ENCODE measurements around the gene VSNL1.

The VSNL1 gene

GRCh38 chr2:17584689-17585088 lies 44.2 kb downstream of the VSNL1 start:
- DNase-seq: no peak

- DNase-seq: no peak
Measured at GRCh38 chr2:17587469-17587868, 47.0 kb downstream of the VSNL1 start.

- no peak for DNase-seq
Measured at GRCh38 chr2:17588031-17588430, 47.5 kb downstream of the VSNL1 start.

GRCh38 chr2:17589406-17590035 lies 49.0 kb downstream of the VSNL1 start:
- no peak for DNase-seq

DNA sequence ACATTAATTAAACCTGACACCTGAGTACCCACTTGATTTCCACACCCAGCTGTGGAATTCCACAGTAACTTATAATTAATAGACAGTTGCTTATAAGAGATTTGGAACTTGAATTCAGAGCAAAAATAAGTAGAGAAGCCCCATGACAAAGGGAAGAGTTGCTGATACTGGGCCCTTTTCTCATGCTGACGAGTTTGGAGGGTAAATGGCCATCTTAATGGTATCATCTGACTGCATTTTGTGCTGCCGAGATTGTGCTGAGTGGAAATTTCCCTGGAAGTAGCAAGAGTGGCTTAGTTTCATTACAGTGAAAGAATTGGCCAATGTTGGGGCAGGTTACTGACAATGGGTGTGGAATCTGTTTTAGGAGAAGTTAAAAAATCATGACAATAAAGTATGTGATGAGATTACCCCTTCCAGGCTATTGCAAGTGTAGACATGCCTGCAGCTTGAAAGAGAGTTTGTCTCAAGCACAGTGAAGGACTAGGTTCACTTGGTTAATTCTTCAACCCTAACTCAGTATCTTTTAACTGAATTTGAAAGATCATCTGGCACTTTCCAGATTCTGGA lies 49.9 kb downstream of the VSNL1 start:
- no peak for DNase-seq

GRCh38 chr2:17591846-17592245 lies 51.4 kb downstream of the VSNL1 start:
- no peak for DNase-seq

DNA sequence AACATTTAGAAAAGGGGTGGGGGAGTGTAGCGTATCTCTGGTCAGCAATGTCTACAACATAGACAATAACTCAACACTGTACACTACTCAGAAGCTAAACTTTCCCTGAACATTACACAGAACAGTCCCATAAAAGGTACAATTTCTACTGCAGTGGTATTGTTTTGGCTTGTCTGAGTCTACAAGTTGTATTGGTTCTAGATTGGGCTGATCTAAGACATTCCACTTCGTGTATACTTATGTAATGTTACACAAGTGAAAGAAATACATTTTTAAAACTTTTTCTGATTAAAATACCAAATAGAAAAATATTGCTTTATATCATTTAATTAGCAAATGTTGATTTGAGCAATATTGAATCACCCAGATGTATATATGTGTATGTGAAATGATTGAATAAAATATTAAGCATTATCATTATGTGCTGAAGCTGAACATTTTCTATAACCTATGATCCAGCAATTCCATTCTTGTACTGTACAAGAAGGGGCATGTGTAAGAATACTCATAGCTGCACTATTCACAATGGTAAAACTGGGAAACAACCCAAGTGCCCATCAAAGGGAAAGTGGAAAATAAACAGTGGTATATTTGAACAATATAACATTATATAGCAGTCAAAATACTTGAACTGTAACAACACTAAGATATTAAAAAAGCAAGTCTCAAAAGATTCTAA lies 52.4 kb downstream of the VSNL1 start:
- DNase-seq: no peak

- no peak for DNase-seq
Measured at GRCh38 chr2:17593445-17593840, 52.9 kb downstream of the VSNL1 start.

GRCh38 chr2:17593841-17594491 lies 53.5 kb downstream of the VSNL1 start:
- DNase-seq: no peak

GRCh38 chr2:17594533-17595401 lies 54.3 kb downstream of the VSNL1 start:
- no peak for DNase-seq

- DNase-seq: no peak
Measured at GRCh38 chr2:17599617-17600016, 59.1 kb downstream of the VSNL1 start.

GRCh38 chr2:17600556-17601204 lies 60.2 kb downstream of the VSNL1 start:
- DNase-seq: no peak

- DNase-seq: no peak
Measured at GRCh38 chr2:17604050-17604449, 63.6 kb downstream of the VSNL1 start.

- no peak for DNase-seq
Measured at GRCh38 chr2:17605696-17606095, 65.2 kb downstream of the VSNL1 start.

GRCh38 chr2:17606851-17607250 lies 66.4 kb downstream of the VSNL1 start:
- no peak for DNase-seq

DNA sequence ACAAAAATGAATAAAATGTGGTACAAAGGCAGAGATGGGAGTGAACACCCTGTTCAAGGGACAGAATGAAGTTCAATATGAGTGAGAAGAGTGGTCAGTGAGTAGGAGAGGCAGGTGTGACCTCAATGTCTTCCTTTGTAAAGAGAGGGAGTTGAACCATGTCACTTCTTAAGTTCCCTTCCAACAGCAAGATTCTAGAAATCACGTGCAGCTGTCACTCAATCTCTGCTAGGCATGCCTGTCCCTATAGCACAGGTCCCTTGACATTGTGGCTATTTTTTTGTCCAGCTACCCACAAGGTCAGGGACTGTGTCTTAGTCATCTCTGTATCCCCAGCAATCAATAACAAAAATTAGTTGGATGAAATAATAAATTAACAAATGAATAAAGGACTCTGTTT lies 66.9 kb downstream of the VSNL1 start:
- no peak for DNase-seq

DNA sequence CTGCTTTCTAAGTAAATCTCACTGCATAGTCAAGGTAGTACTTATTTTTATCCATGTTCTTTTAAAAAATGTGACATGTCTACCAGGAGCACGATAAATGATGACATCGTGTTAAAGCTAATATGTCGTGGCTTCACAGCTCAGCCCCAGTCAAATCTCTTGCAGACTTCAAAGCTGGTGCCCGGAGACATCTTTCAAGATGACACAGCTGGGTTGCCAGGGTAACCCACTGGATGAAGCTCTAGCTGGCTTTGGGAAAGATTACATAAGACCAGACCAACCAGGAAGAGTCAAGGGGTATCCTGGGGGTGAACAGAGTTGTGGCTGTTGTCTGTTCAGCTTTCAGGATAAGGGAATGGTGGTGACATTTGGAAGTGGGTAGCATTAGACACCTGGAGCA lies 67.8 kb downstream of the VSNL1 start:
- DNase-seq: peak; percentile 8

DNA sequence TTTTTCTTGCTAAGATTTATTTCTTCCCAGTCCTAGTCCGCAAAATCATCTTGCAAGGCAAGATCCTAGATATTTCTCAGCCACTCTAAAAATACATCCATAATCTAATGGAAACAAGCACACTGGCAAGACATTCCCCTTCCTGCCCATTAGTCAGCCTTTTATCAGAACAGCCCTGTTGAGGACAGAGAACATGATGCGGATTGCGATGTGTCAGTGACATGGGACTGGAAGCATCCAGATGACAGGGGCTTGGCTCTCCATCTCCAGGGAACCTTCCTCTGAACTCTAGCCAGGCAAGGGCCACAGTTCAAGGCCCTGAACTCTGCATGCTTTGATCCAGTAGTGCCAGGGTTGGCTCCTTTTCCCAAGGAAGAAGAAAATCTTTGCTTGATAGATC lies 70.0 kb downstream of the VSNL1 start:
- no peak for DNase-seq

DNA sequence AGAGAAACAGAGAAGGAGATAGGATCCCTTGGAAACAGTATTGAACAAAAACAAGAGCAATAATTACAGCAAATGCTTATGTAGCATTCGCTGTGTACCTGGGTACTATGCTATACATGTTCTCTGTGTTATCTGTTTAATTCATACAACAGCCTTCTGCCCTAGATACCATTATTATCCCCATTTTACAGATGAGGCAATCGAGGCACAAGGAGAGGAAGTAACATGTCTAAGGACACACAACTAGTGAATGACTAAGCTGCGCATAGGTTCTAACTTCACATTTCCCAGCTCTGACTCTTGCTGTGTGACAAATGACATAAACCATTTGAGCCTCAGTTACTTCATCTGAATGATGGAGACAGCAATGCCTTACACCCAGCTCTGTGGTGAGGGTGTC lies 70.5 kb downstream of the VSNL1 start:
- no peak for DNase-seq

GRCh38 chr2:17614174-17614930 lies 73.9 kb downstream of the VSNL1 start:
- DNase-seq: no peak

GRCh38 chr2:17615147-17615546 lies 74.7 kb downstream of the VSNL1 start:
- DNase-seq: no peak

Measured in activated CD4-positive, alpha-beta T cell treated with anti-CD3 and anti-CD28 coated beads, Interleukin-10, Interleukin-2, amounts not matched to agents 100 ng/mL and 50 ng/mL, durations not matched to agents 16 hours and 8 hours (primary cell).